K562 (cell line): ENCODE results near the gene CALHM3. TPM values are rescaled to one million over a fixed set of nuclear protein-coding genes. Genes with fewer than 3 reads are reported as not detected.
"Not testable (repeated sequence)": the region's sequence is repeated elsewhere in the genome, so short reads cannot be mapped to it uniquely, and the experiment has no call there.

Experiments
- ATAC-seq: fragments of 200-7000 bp; cut with Tn5 transposase; 3 replicates; pipeline ENCODE4 v1.9.1; 2020; ENCODE audit warnings: moderate library complexity
- BruUV-seq: library from RNA; stranded (reverse); fragments of 400-500 nt; replicated peaks from 2 replicates; lab custom pipeline; 2021; lab: Mats Ljungman, UMichigan
- CTCF ChIA-PET: fragments of 300-600 bp; formaldehyde crosslinking; extraction: SDS; loops from one replicate; lab custom pipeline; 2021; ENCODE audit warnings: low intra/inter-chr PET ratio; lab: Yijun Ruan, JAX
- POLR2A ChIA-PET: fragments of 300-600, 350-650 bp; sonication (Branson Sonifier 250); formaldehyde crosslinking; extraction: SDS; loops from one replicate; lab custom pipeline; 2021; ENCODE audit warnings: antibody characterized with exemption, inconsistent platforms; lab: Yijun Ruan, JAX
- DNase-seq, 4 experiments: peaks; one replicate each; pipeline versions ENCODE4 v3.0.0 to v3.0.0-alpha.2; 2011 to 2018; ENCODE audit warnings: low spot score in 3 of 4, mixed read lengths in 3 of 4; ENCODE audit errors: extremely low read depth in 1 of 4
- FAIRE-seq: peaks from 2 replicates; lab custom pipeline; 2011; peaks lifted over from hg19 to GRCh38; lab: Jason Lieb, UNC
- H2AFZ ChIP-seq: 2 replicates; pipeline ENCODE4 v1.6.0; 2011; ENCODE audit warnings: low read depth, low read length, control low read depth, inconsistent platforms
- H3K27ac ChIP-seq: fragments of 200-600 bp; 3 replicates; pipeline ENCODE4 v1.8.0; 2011; ENCODE audit warnings: low read depth, mild to moderate bottlenecking, control low read depth, inconsistent platforms, low read length, moderate library complexity, mixed read lengths; ENCODE audit errors: extremely low read depth
- H3K27me3 ChIP-seq, 2 experiments: fragments of 300-600 bp in 1 of 2; 2 replicates in 1 of 2; 3 replicates in 1 of 2; pipeline versions ENCODE4 v1.6.0 to v1.8.0; 2011; ENCODE audit warnings: inconsistent platforms in 2 of 2, low read length in 2 of 2, mild to moderate bottlenecking in 1 of 2, mixed read lengths in 1 of 2, moderate library complexity in 1 of 2; ENCODE audit not compliant: control insufficient read depth in 2 of 2, insufficient read depth in 2 of 2
- H3K36me3 ChIP-seq: fragments of 300-600 bp; 3 replicates; pipeline ENCODE4 v1.8.0; 2011; ENCODE audit warnings: mild to moderate bottlenecking, low read length, inconsistent platforms; ENCODE audit not compliant: control insufficient read depth, insufficient read depth
- H3K4me1 ChIP-seq, 2 experiments: fragments of 200-600 bp in 1 of 2; replicated peaks in 1 of 2; 2 replicates in 1 of 2; 3 replicates in 1 of 2; pipeline versions ENCODE4 v1.5.1 to v1.8.0; 2011; ENCODE audit warnings: inconsistent platforms in 2 of 2, low read length in 2 of 2, mild to moderate bottlenecking in 1 of 2, mixed read lengths in 1 of 2, moderate library complexity in 1 of 2; ENCODE audit not compliant: control insufficient read depth in 2 of 2, insufficient read depth in 2 of 2
- H3K4me2 ChIP-seq: 2 replicates; pipeline ENCODE4 v1.6.1; 2011; ENCODE audit warnings: low read length, control low read depth, inconsistent platforms, mixed read lengths; ENCODE audit not compliant: insufficient read depth
- H3K4me3 ChIP-seq: fragments of 200-600 bp; sonication (generic), shearing (Covaris generic); 2 replicates; pipeline ENCODE4 v1.5.1; 2016; ENCODE audit warnings: control low read depth, inconsistent platforms
- H3K79me2 ChIP-seq: fragments of 200-600 bp; 3 replicates; pipeline ENCODE4 v1.8.0; 2011; ENCODE audit warnings: low read length, inconsistent platforms; ENCODE audit not compliant: control insufficient read depth, insufficient read depth
- H3K9ac ChIP-seq, 2 experiments: 2 replicates each; pipeline versions ENCODE4 v1.6.0 to v1.6.1; 2011; ENCODE audit warnings: low read depth in 2 of 2, low read length in 2 of 2, control low read depth in 1 of 2, inconsistent platforms in 1 of 2, mild to moderate bottlenecking in 1 of 2, mixed read lengths in 1 of 2; ENCODE audit not compliant: insufficient read depth in 1 of 2
- H3K9me1 ChIP-seq: one replicate; pipeline ENCODE4 v1.6.0; 2011; ENCODE audit warnings: inconsistent platforms, mild to moderate bottlenecking, low read length, moderate library complexity; ENCODE audit not compliant: control insufficient read depth, insufficient read depth
- H3K9me3 ChIP-seq: replicated peaks from 2 replicates; pipeline ENCODE4 v1.5.1; 2011; ENCODE audit warnings: low read depth, low read length, inconsistent platforms; ENCODE audit not compliant: control insufficient read depth, insufficient read depth
- H4K20me1 ChIP-seq: replicated peaks from 2 replicates; pipeline ENCODE4 v1.6.1; 2011; ENCODE audit warnings: low read length, inconsistent platforms, mixed read lengths; ENCODE audit not compliant: control insufficient read depth, insufficient read depth
- ELF2 ChIP-seq: fragments of 250-450 bp; sonication (Bioruptor Pico); IDR thresholded peaks from 2 replicates; pipeline ENCODE4 v1.5.0; 2021; ENCODE audit warnings: mild to moderate bottlenecking
- EP400 ChIP-seq: fragments of 450-650 bp; IDR thresholded peaks from 2 replicates; pipeline ENCODE4 v1.6.1; 2017; ENCODE audit warnings: antibody characterized with exemption, mild to moderate bottlenecking, moderate library complexity
- LARP7 ChIP-seq: fragments of 450-650 bp; IDR thresholded peaks from 2 replicates; pipeline ENCODE4 v1.6.1; 2016
- NCOA2 ChIP-seq, 2 experiments: fragments of 450-650 bp; IDR thresholded peaks; 2 replicates each; pipeline ENCODE4 v1.6.1; 2018; ENCODE audit warnings: mild to moderate bottlenecking in 2 of 2, moderate library complexity in 1 of 2; ENCODE audit not compliant: partially characterized antibody in 2 of 2
- NR2C2 ChIP-seq, 2 experiments: fragments of 200-800 bp in 1 of 2; sonication (Bioruptor generic) in 1 of 2; sonication (generic) in 1 of 2; formaldehyde crosslinking in 1 of 2; IDR thresholded peaks; 2 replicates each; pipeline versions ENCODE4 v1.6.1 to v1.8.0; 2016 to 2022; ENCODE audit warnings: mild to moderate bottlenecking in 1 of 2, missing compliant biosample characterization in 1 of 2, missing genetic modification characterization in 1 of 2, missing genetic modification reagents in 1 of 2
- NR4A1 ChIP-seq, 2 experiments: fragments of 250-450 bp in 1 of 2; fragments of 450-650 bp in 1 of 2; sonication (Bioruptor Pico) in 1 of 2; IDR thresholded peaks; 2 replicates each; pipeline versions ENCODE4 v1.4.0 to v1.6.1; 2016 to 2020; ENCODE audit warnings: mild to moderate bottlenecking in 2 of 2, missing compliant biosample characterization in 1 of 2, missing genetic modification characterization in 1 of 2, moderate library complexity in 1 of 2
- PHB2 ChIP-seq: fragments of 450-650 bp; IDR thresholded peaks from 2 replicates; pipeline ENCODE4 v1.6.1; 2017; ENCODE audit warnings: low read depth
- RAD21 ChIP-seq, 2 experiments: fragments of 250-450 bp in 1 of 2; fragments of 450-650 bp in 1 of 2; sonication (Bioruptor Pico) in 1 of 2; formaldehyde crosslinking in 1 of 2; IDR thresholded peaks in 1 of 2; conservative IDR thresholded peaks in 1 of 2; 2 replicates each; pipeline versions ENCODE4 v1.4.0 to v1.8.0; 2020 to 2022; ENCODE audit warnings: mild to moderate bottlenecking in 2 of 2, moderate library complexity in 1 of 2
- ZFP1 ChIP-seq: fragments of 450-650 bp; formaldehyde crosslinking; IDR thresholded peaks from 2 replicates; pipeline ENCODE4 v1.4.0; 2020; ENCODE audit warnings: mild to moderate bottlenecking, mixed read lengths
- ZNF121 ChIP-seq: sonication (generic); formaldehyde crosslinking; conservative IDR thresholded peaks from 2 replicates; pipeline ENCODE4 v1.8.0; 2022; ENCODE audit warnings: missing genetic modification reagents
- WGBS: fragments of 100-300 bp; shearing (Covaris generic); methylation state at CpG from one replicate; pipeline ENCODE4 v1.1.6; 2016; ENCODE audit warnings: low coverage, mixed read lengths; ENCODE audit not compliant: insufficient coverage; ENCODE audit errors: missing lambda C conversion rate; 5-methylcytosine and 5-hydroxymethylcytosine counted together
- in situ Hi-C: fragments of 300-500 bp; cut with MboI; formaldehyde crosslinking; loops from 4 replicates; pipeline ENCODE4 v1.15.0; 2018; ENCODE audit warnings: inconsistent platforms, mixed read lengths
- intact Hi-C: fragments of 100-400 bp; cut with micrococcal nuclease; formaldehyde crosslinking; loops from 2 replicates; pipeline ENCODE4 v1.14.2; 2022
- polyA plus RNA-seq, 8 experiments: library from polyadenylated mRNA; depleted of rRNA in 4 of 8; stranded (reverse) in 5 of 8; unstranded in 3 of 8; fragments of >200 nt; fragmentation: Nextera tagmentation in 2 of 8; fragmentation: Illumina TruSeq in 1 of 8; extraction: Ambion mirVana in 2 of 8; extraction: Trizol in 1 of 8; gene quantifications; 2 replicates each; pipeline versions ENCODE4 v1.2.1 to v1.2.3, GENCODE V29; 2011 to 2014; ENCODE audit warnings: inconsistent platforms in 1 of 8, missing spikeins in 1 of 8
- total RNA-seq, 7 experiments: library from RNA; depleted of rRNA in 6 of 7; stranded (reverse); fragments of >200 nt in 6 of 7; fragmentation: Illumina TruSeq in 2 of 7; extraction: Trizol in 2 of 7; gene quantifications; 2 replicates each; pipeline versions ENCODE4 v1.2.1 to v1.2.3, GENCODE V29; 2011 to 2021; ENCODE audit warnings: low replicate concordance in 1 of 7
- TF ChIP-seq, protein P1 (sequence below): fragments of 250-450 bp; sonication (Bioruptor Pico); IDR thresholded peaks from 2 replicates; pipeline ENCODE4 v1.8.0; 2022; ENCODE audit warnings: moderate library complexity, mild to moderate bottlenecking, inconsistent platforms

CALHM3 gene
- total and polyA plus RNA-seq, 9 of the 15 experiments (the other 6 are each of a cell fraction or from before 2014, with no cell fraction given) = not detected

DNA sequence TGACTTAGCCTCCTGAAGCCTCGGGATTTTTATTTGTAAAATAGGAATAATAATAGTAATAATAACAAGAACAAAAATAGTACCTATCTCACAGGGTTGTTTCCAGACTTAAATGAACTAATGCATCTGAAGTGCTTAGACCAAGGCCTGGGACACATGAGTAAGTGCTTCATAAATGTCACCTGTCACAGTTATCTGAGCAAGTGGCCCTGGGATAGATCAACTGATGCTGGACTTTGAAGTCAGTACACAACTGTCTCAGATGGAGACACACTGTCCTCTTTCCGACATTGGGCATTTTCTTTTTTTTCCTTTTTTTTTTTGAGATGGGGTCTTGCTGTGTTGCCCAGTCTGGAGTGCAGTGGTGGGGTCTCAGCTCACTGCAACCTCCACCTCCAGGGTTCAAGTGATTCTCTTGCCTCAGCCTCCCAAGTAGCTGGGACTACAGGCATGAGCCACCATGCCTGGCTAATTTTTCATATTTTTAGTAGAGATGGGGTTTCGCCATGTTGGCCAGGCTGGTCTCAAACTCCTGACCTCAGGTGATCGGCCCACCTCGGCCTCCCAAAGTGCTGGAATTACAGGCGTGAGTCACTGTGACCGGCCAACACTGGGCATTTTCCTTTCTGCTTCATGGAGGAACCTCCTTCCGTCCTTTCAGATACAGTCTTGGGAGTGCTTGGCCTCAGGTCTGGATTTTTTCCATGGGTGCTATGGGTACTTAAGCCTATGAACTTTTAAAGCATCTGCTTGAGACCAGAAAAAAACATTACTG lies 7.8 kb upstream of the CALHM3 start:
- H3K4me2 ChIP-seq, H3K4me3 ChIP-seq, POLR2A ChIA-PET, H3K9me3 ChIP-seq, H3K9me1 ChIP-seq, H4K20me1 ChIP-seq, H3K4me1 ChIP-seq, BruUV-seq, H2AFZ ChIP-seq, ATAC-seq, H3K79me2 ChIP-seq, H3K9ac ChIP-seq, DNase-seq, H3K27ac ChIP-seq, FAIRE-seq, H3K36me3 ChIP-seq: not testable (repeated sequence)
- TF ChIP-seq ZNF121 = peak; percentile 68; the same call in 1 of the 2 replicates
- CTCF ChIA-PET = interaction anchor here (3.4 kb wide), 1 partner anchor 69 kb away, joined by 26 read pairs; no protein-coding TSS in a partner anchor
- peaks cover 0 to 14% of the 10 kb centered on the region in 2 experiments; a peak in 2 of 5 replicates for H3K27me3 ChIP-seq
- intact Hi-C loops (loop anchor here (5.0 to 10.0 kb wide), 3 partner anchors 105 to 652 kb away; partner anchors contain the start of genes CNNM2 and CYP17A1), in situ Hi-C loops (loop anchor here (10.0 kb wide), 1 partner anchor 652 kb away; the partner anchor contains the start of gene CYP17A1)
- 12% methylated on average over 8 of the region's 8 CpGs for WGBS

DNA sequence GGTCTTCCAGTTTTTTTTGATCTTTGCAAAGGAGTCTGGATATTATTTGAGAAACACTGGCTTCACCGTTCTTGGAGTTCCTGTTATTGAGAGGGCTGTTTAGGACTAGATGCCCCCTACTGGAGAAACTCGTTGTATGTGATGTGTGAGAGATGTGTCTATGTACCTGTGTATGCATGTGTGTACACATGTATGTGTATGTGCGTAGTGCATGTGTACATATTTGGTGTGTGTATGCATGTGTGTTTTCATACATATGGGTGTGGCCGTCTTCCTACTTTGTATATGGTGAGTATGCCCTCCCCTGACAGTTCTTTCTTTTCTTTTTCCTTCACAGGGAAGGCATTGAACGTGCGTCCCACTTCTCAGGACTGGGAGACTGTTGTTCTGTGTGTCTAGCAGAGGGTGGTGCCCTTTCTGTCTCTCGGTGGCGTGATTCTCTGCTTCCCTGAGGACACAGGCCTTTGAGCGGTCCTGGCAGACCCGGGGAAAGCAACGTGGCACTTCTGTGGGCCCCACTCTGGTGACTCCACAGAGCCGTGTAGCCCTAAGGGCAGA lies 3.0 kb upstream of the CALHM3 start:
- intact Hi-C loops = loop anchor here (10.0 kb wide), 2 partner anchors 567 to 647 kb away; partner anchors contain the start of genes CNNM2 and CYP17A1
- 42% methylated on average over 11 of the region's 12 CpGs for WGBS
- POLR2A ChIA-PET = no interaction called here
- H3K79me2 ChIP-seq = no peaks in the 10 kb centered on the region
- BruUV-seq = no TSS peak
- peaks cover 0 to 10% of the 10 kb centered on the region in 2 experiments; a peak in 2 of 5 replicates for H3K4me1 ChIP-seq
- no peaks in the 10 kb centered on the region for H3K36me3 ChIP-seq
- FAIRE-seq (peak; percentile 88), DNase-seq (peak; percentile 51 to 73 (median 57)), ATAC-seq (peak; percentile 88)
- no peaks in the 10 kb centered on the region for H3K9me3 ChIP-seq
- H3K9me1 ChIP-seq = no peaks in the 10 kb centered on the region
- H3K27me3 ChIP-seq = 0 out of 5 replicates have a peak, but pooled peaks cover 0 to 3% of the 10 kb centered on the region in 2 experiments
- CTCF ChIA-PET = interaction anchor here (0.6 kb wide), 1 partner anchor 66 kb away, joined by 5 read pairs; no protein-coding TSS in a partner anchor
- no peak overlapping the region for H3K4me3 ChIP-seq
- in situ Hi-C loops = loop anchor here (10.0 kb wide), 1 partner anchor 647 kb away; the partner anchor contains the start of gene CYP17A1
- no peaks in the 10 kb centered on the region for H4K20me1 ChIP-seq
- no peak overlapping the region for H3K4me2 ChIP-seq
- H3K9ac ChIP-seq = no peak overlapping the region
- no peak overlapping the region for H3K27ac ChIP-seq
- peak overlapping the region; percentile 27; the same call in 1 of the 2 replicates for H2AFZ ChIP-seq
- no peak for TF ChIP-seq NR4A1 (CRISPR knock-in tag; IDR thresholded peaks at IDR 0.05)
- TF ChIP-seq NR4A1 (tag; IDR thresholded peaks at IDR 0.05) = no peak
- no peak for TF ChIP-seq LARP7
- no peak for TF ChIP-seq PHB2
- no peak for TF ChIP-seq NCOA2 (IDR thresholded peaks at IDR 0.05; ENCODE audit: partially characterized antibody in 2 of 2)
- peak; percentile 41 to 62; a peak in 3 of 4 replicates for TF ChIP-seq RAD21 (CRISPR knock-in tag; conservative IDR thresholded peaks at IDR 0.05 in 1 of 2, IDR thresholded peaks at IDR 0.05 in 1 of 2)
- TF ChIP-seq ELF2 (CRISPR knock-in tag) = no peak
- TF ChIP-seq ZFP1 (CRISPR knock-in tag) = no peak
- TF ChIP-seq NR2C2 (CRISPR knock-in tag; IDR thresholded peaks at IDR 0.05) = no peak
- TF ChIP-seq NR2C2 (tag; IDR thresholded peaks at IDR 0.05) = no peak
- TF ChIP-seq, protein P1, sequence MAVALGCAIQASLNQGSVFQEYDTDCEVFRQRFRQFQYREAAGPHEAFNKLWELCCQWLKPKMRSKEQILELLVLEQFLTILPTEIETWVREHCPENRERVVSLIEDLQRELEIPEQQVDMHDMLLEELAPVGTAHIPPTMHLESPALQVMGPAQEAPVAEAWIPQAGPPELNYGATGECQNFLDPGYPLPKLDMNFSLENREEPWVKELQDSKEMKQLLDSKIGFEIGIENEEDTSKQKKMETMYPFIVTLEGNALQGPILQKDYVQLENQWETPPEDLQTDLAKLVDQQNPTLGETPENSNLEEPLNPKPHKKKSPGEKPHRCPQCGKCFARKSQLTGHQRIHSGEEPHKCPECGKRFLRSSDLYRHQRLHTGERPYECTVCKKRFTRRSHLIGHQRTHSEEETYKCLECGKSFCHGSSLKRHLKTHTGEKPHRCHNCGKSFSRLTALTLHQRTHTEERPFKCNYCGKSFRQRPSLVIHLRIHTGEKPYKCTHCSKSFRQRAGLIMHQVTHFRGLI = no peak
- TF ChIP-seq EP400 = no peak
